CD4-positive, alpha-beta T cell treated with Interleukin-4 for 1 hour (primary cell): ENCODE results near the gene CDC37L1.
"Not testable (repeated sequence)": the region's sequence is repeated elsewhere in the genome, so short reads cannot be mapped to it uniquely, and the experiment has no call there.

ENCODE experiments used
- DNase-seq, 2 donors: peaks; one replicate each; pipeline ENCODE4 v3.0.0-alpha.2; 2020 to 2022

The CDC37L1 gene

DNA sequence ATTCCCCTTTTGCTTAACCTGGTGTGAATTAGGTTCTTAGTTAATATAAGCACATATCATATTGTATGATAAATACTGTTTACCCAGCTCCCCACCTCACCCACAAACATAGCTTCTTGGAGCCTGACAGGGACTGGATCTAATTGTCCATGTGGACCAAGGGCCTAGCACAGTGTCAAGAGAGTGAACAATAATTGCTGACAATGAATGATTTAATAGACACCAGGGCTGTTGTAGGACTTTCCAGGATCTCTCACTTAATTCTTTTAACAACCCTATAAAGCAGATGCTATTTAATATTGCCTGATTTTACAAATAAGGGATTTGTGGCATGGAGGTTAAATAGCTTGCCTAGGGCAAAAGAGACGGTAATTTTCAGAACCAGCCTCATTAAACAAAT is 36.8 kb downstream of the CDC37L1 start:
- DNase-seq = no peak

GRCh38 chr9:4717815-4718214 is 38.4 kb downstream of the CDC37L1 start:
- DNase-seq = no peak

DNA sequence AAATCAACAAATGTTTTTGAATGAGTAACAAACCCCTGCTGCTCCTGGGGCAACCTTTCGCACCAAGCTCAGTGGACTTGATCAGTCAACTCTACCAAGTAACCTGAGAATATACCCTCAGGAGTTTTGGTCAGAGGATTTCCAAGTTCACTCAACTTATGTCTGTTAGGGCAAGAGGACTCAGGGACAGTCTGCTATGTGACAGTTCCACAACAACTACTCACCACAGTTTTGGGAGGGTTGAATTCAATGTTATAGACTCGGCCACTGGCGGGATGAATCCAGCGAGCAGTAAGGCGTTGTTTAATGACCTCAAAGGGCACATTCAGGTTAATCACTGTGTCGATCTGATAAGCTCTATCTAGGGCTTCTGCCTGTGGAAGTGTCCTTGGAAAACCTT is 39.5 kb downstream of the CDC37L1 start:
- no peak for DNase-seq

GRCh38 chr9:4721736-4722135 is 42.4 kb downstream of the CDC37L1 start:
- DNase-seq = no peak

DNA sequence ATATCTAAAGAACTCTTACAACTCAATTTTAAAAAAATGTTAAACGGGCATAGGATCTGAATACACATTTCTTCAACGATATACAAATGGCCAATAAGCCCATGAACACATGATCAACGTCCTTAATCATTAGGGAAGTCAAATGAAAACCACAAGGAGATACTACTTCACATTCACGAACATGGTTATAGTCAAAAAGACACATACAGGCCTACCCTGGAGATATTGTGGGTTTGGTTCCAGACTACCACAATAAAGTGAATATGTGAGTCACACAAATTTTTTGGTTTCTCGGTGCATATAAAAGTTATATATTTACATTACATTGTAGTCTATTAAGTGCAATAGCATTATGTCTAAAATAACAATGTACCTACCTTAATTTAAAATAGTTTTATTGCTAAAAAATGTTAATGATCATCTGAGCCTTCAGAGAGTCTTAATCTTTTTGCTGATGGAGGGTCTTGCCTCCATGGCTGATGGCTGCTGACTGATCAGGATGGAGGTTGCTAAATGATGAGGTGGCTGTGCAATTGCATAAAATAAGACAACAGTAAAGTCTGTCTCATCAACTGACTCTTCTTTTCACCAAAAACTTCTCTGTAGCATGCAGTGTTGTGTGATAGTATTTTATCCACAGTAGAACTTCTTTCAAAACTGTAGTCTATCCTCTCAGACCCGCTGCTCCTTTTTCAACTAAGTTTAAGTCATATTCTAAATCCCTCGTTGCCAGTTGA is 46.5 kb downstream of the CDC37L1 start:
- DNase-seq = no peak

DNA sequence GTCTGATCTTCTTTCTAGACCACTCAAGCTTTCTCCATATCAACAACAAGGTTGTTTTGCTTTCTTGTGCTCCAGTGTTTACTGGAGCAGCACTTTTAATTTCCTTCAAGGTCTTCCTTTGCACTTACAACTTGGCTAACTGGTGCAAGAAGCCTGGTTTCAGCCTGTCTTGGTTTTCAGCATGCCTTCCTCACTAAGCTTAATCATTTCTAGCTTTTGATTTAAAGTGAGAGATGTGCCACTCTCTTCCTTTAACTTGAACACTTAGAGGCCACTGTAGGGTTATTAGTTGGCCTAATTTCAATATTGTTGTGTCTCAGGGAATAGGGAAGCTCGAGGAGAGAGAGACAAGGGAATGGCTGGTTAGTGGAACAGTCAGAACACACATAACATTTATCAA is 48.2 kb downstream of the CDC37L1 start:
- DNase-seq = no peak

GRCh38 chr9:4732890-4733289 is 53.5 kb downstream of the CDC37L1 start:
- no peak for DNase-seq

- no peak for DNase-seq
Measured at GRCh38 chr9:4734150-4734549, 54.8 kb downstream of the CDC37L1 start.

- DNase-seq = no peak
Measured at GRCh38 chr9:4738866-4739586, 59.7 kb downstream of the CDC37L1 start.

DNA sequence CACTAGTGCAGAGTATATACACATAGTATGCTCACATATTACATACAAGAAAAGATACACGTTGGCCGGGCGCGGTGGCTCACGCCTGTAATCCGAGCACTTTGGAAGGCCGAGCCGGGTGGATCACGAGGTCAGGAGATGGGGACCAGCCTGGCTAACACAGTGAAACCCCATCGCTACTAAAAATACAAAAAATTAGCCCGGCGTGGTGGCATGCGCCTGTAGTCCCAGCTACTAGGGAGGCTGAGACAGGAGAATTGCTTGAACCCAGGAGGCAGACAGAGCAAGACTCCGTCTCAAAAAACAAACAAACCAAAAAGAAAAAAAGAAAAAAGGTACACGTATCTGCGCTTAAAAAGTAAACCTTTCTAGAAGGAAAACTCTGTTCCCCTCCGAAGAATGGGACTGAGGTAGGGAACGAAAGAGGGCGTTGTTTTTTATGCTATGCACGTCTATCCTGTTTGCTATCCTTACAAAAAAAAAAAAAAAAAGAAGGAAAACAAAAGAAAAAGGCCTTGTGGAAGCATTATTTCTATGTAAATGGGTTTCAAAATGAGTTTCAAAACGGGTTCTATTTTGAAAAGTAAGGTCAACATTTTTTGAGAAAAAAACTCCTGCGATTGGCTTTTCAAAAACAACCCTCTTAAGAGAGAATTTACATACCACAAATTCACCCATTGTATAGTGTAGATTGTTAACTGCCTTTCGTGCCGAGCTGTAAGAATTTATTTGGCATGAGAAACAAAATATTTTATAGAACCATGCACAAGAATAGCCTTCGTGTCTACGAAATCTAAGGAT is 60.4 kb downstream of the CDC37L1 start:
- DNase-seq = no peak

DNA sequence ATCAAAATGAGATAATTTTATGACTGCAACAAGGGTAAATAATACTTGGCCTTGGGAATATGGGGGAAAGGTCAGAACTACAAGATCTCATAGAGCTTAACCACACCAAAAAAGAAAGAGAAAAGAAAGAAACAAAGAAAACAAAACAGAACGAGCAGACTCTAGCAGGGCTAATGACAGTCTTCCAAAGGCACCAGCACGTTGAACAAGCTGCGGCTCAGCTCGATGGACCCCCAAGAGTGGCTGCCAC is 60.9 kb downstream of the CDC37L1 start:
- DNase-seq = no peak

DNA sequence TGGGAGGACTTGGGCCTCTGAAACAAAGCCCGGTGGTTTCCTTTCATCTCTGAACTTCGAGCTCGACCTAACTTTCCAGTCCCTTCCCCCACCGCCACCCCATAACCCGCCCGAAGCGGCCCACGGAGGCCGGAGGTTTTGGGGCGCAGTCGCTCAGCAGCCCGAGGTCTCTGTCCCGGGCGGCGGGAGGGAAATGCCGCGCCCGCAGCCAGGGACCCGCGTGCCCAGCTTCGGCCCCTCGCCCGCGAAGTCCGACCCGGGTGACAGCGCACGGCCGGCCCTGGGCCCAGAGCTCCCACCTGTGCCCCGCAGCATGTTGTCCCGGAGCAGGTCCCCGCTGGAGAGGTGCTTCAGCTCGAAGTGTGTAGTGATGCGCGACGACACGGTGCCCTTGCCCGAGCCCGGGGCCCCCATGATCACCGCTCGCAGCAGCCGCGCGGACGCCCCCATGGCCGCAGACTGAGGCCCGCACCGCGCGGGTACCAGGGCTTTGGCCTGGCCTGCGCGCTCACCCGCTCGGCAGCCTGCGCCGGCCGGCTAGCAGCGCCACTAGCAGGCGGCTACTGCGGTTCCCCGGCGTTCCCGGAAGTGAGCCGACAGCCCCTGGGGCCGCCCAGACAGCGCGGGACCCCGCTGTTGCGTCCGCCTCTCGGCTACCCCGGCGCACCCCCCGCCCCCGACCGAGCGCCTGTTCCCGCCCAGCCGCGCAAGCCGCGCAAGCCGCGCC is 61.4 kb downstream of the CDC37L1 start, which contains the start of gene AK3:
AK3 (minus strand) TSS at position 565 of the 727 bp plus-strand sequence; CDS start at position 450, 115 bp downstream.
- peak; percentile 87 for DNase-seq

GRCh38 chr9:4741365-4742089 is 62.2 kb downstream of the CDC37L1 start:
- peak in 1 of 2 donors; percentile 15 for DNase-seq

DNA sequence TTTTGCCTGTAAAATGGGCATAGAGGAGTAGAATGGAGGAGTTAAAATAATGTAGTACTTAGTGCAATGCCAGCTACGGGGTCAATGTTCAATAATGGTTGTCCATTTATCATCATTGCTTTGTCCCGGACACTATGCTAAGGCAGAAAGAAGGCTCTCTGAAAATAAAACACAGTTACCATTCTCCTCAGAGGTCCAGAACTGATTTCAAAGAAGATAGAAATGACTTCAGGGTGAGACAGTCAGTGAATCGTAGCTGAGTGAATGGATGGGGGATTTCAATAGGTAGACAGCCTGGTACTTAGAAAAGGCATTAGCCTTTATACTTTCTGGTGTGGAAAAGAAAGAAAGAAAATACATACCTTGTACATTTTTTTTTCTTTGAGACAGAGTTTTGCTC is 62.9 kb downstream of the CDC37L1 start:
- DNase-seq = no peak

DNA sequence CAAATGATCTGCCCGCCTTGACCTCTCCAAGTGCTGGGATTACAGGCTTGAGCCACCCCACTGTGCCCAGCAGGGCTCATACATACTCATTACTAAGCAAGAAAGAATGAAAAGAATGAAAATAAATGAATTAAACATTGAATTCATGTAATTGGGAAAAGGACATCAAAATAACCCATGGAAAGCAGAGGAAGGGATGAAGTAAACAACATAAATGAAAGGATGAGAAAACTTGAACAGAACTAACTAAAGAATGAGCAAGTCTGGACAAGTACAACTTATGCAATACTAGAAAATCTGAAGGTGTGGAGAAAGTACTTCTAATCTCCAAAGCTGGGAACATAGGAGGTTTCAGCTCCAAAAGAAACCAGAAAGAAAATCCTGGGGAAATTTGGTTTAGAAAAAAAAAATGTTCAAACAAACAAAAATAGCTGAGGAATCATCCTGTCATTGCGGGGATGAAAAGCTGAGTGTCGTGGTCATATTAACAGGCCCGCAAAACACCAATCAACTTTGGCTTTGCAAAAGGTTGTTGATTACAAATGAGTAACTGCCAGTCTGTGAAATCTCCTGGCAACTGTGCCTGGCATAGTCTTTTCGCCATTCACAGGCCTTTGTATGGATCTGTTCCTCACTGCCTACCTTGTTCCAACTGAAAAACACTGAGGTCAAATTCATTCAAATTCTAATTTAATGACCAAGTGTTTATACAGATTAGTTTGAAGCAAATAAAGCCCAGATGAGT is 63.9 kb downstream of the CDC37L1 start:
- no peak for DNase-seq

DNA sequence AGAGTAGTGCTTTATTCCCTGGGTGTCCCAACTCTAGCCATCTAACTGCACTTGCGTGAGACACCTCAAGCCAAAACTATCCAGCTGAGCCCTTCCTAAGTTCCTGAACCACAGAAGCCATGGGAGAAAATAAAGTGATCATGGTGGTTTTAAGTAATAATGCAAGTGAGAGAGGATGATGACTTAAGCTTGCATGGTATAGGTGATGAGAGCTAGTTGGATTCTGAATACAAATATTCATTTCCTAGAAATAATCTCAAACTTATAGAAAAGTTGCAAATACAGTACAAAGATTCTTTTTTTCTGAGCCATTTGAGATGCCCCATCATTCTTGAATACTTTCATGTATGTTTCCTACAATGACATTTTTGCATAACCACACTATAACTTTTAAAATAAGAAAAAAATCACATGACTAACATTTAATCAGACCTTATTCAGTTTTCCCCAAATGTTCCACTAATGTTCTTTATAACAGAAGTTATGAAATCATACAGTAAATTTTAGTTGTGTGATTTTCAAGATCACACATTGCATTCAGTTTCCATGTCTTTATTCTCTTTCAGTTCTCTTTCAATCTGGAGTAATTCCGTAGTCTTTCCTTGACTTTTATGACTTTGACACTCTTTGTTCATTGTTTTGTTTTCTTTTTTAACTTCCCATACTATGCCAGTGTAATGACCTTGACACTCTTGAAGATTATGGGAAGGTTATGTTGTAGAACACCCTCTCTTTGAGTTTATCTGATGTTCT is 67.1 kb downstream of the CDC37L1 start:
- no peak for DNase-seq

GRCh38 chr9:4748612-4749011 is 69.2 kb downstream of the CDC37L1 start:
- DNase-seq = no peak

GRCh38 chr9:4750023-4750673 is 70.8 kb downstream of the CDC37L1 start:
- DNase-seq = peak in 1 of 2 donors; percentile 57

- DNase-seq = not testable (repeated sequence)
Measured at GRCh38 chr9:4754530-4754929, 75.2 kb downstream of the CDC37L1 start.

DNA sequence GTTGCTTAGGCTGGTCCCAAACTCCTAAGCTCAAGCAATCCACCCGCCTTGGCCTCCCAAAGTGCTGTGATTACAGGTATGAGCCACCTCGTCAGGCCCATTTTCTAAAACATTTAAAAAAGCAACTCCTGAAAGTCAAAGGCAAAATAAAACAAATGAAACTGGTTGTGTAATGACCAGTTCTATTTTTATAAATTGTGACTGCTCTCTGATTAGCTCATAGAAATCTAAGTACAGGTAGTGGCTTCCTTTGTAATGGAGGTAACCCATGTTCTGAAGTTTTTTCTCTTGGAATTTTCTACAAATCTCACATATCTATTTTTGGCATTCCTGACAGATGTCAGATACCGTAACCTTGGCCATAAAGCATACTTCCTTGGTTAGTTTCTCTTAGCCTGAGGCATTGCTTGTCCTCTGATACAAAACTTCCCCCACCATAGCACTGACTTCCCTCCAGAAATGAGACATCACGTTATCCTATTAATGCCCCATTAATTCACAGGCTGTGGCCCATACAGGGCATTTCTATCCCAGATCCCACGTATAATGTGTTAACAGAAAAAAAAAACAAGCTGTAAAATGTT is 75.7 kb downstream of the CDC37L1 start:
- no peak for DNase-seq
